Measurements from ENCODE around the gene IFNA8. TPM values are rescaled to one million over a fixed set of nuclear protein-coding genes. Genes with fewer than 3 reads are reported as not detected.
"Not testable (repeated sequence)": the region's sequence is repeated elsewhere in the genome, so short reads cannot be mapped to it uniquely, and the experiment has no call there.

The IFNA8 gene
- total RNA-seq, 2 experiments from 2014 or later, result not detected

GRCh38 chr9:21434202-21435014 lies 25.5 kb downstream of the IFNA8 start:
- peak; percentile 40 for TF ChIP-seq CTCF (IDR thresholded peaks at IDR 0.05)
- H3K4me1 Mint-ChIP-seq (ENCODE audit: low read depth), result no peaks in the 10 kb centered on the region
- intact Hi-C loops (cut with micrococcal nuclease), result loop anchor here (10.0 kb wide), 1 partner anchor 350 kb away; no protein-coding TSS in a partner anchor
- ChIA-PET CTCF (interaction anchor here (0.6 to 3.7 kb wide), 59 partner anchors 8 to 362 kb away, joined by 3 to 21 read pairs (median 4); partner anchors contain the start of genes IFNA8 and KLHL9), POLR2A (interaction anchor here (0.6 to 0.7 kb wide), 2 partner anchors 46 to 108 kb away, joined by 3 read pairs; no protein-coding TSS in a partner anchor)
- no peak overlapping the region for H3K4me3 Mint-ChIP-seq
- no peaks in the 10 kb centered on the region for H3K36me3 Mint-ChIP-seq (ENCODE audit: low read depth)
- no peak for ATAC-seq
- H3K27ac Mint-ChIP-seq, result no peak overlapping the region
- no peaks in the 10 kb centered on the region for H3K9me3 Mint-ChIP-seq
- peak; percentile 76 for DNase-seq
- H3K27me3 Mint-ChIP-seq, result peaks cover 15% of the 10 kb centered on the region

- H3K4me1 Mint-ChIP-seq (ENCODE audit: low read depth); H3K4me3 Mint-ChIP-seq; H3K9me3 Mint-ChIP-seq; ATAC-seq; H3K27ac Mint-ChIP-seq; POLR2A ChIA-PET; H3K36me3 Mint-ChIP-seq (ENCODE audit: low read depth); DNase-seq: not testable (repeated sequence)
- CTCF ChIA-PET, result interaction anchor here (0.7 to 3.7 kb wide), 52 partner anchors 8 to 361 kb away, joined by 3 to 21 read pairs (median 5); partner anchors contain the start of genes IFNA8 and KLHL9
- intact Hi-C loops (cut with micrococcal nuclease), result loop anchor here (10.0 kb wide), 1 partner anchor 350 kb away; no protein-coding TSS in a partner anchor
- H3K27me3 Mint-ChIP-seq, result peaks cover 15% of the 10 kb centered on the region
Observed at GRCh38 chr9:21435015-21435383, 26.1 kb downstream of the IFNA8 start.

- no peak for TF ChIP-seq CTCF (IDR thresholded peaks at IDR 0.05)
- Mint-ChIP-seq H3K27me3 (no peaks in the 10 kb centered on the region), H3K27ac (no peak within 1 kb of the TSS), H3K9me3 (no peaks in the 10 kb centered on the region), H3K4me1 (ENCODE audit: low read depth) (peaks cover 13% of the 10 kb centered on the region), H3K36me3 (ENCODE audit: low read depth) (no peaks in the 10 kb centered on the region), H3K4me3 (no peak within 1 kb of the TSS)
- no peak for DNase-seq
- ChIA-PET CTCF (interaction anchor here (1.0 kb wide), 1 partner anchor 114 kb away, joined by 4 read pairs; no protein-coding TSS in a partner anchor), POLR2A (no interaction called here)
- intact Hi-C loops (cut with micrococcal nuclease), result loop anchor here (10.0 kb wide), 1 partner anchor 205 kb away; no protein-coding TSS in a partner anchor
- ATAC-seq, result no peak
Observed at GRCh38 chr9:21440139-21440538, 31.2 kb downstream of the IFNA8 start, which contains the start of gene IFNA1. Gene IFNA1 (plus strand): TSS chr9:21440439. CDS start chr9:21440508, 69 bp downstream.

GRCh38 chr9:21443849-21444625 lies 35.1 kb downstream of the IFNA8 start:
- ChIA-PET POLR2A (no interaction called here), CTCF (interaction anchor here (0.6 to 3.7 kb wide), 8 partner anchors 10 to 369 kb away, joined by 3 to 12 read pairs (median 6); no protein-coding TSS in a partner anchor)
- Mint-ChIP-seq H3K36me3 (ENCODE audit: low read depth) (no peaks in the 10 kb centered on the region), H3K4me3 (peak overlapping the region; percentile 0), H3K4me1 (ENCODE audit: low read depth) (peaks cover 13% of the 10 kb centered on the region), H3K9me3 (no peaks in the 10 kb centered on the region), H3K27me3 (no peaks in the 10 kb centered on the region), H3K27ac (no peak overlapping the region)
- peak; percentile 11 for DNase-seq
- peak; percentile 74 for ATAC-seq
- no peak for TF ChIP-seq CTCF (IDR thresholded peaks at IDR 0.05)
- intact Hi-C loops (cut with micrococcal nuclease), result loop anchor here (10.0 kb wide), 1 partner anchor 209 kb away; no protein-coding TSS in a partner anchor

GRCh38 chr9:21449312-21449711 lies 40.4 kb downstream of the IFNA8 start:
- H3K27ac Mint-ChIP-seq; H3K4me1 Mint-ChIP-seq (ENCODE audit: low read depth); H3K4me3 Mint-ChIP-seq; H3K36me3 Mint-ChIP-seq (ENCODE audit: low read depth); H3K27me3 Mint-ChIP-seq; H3K9me3 Mint-ChIP-seq; DNase-seq; ATAC-seq; POLR2A ChIA-PET: not testable (repeated sequence)
- CTCF ChIA-PET, result interaction anchor here (1.2 to 1.5 kb wide), 2 partner anchors 123 to 214 kb away, joined by 4 read pairs; no protein-coding TSS in a partner anchor
- intact Hi-C loops (cut with micrococcal nuclease), result loop anchor here (10.0 kb wide), 1 partner anchor 215 kb away; no protein-coding TSS in a partner anchor
